Transverse colon (tissue), 4 donors: ENCODE data around the gene GRB14. TPM values are rescaled to one million over a fixed set of nuclear protein-coding genes. Genes with fewer than 3 reads are reported as not detected.

Source experiments
- DNase-seq: peaks from one replicate; pipeline ENCODE4 v3.0.0-alpha.2; 2019
- H3K27ac ChIP-seq, 4 donors: fragments of 200-600 bp; sonication (generic); 2 replicates each; pipeline ENCODE4 v1.5.1; 2016 to 2018; ENCODE audit warnings: inconsistent platforms in 4 of 4
- H3K27me3 ChIP-seq: fragments of 200-600 bp; sonication (generic); 2 replicates; pipeline ENCODE4 v1.5.1; 2017; ENCODE audit warnings: inconsistent platforms
- H3K36me3 ChIP-seq, 4 donors: fragments of 200-600 bp; sonication (generic); 2 replicates each; pipeline ENCODE4 v1.5.1; 2017 to 2019; ENCODE audit warnings: inconsistent platforms in 4 of 4
- H3K4me1 ChIP-seq, 4 donors: fragments of 200-600 bp; sonication (generic); 2 replicates each; pipeline ENCODE4 v1.5.1; 2017 to 2020; ENCODE audit warnings: inconsistent platforms in 4 of 4
- H3K4me3 ChIP-seq, 4 donors: fragments of 200-600 bp; sonication (generic); 1 replicate in 1 of 4; 2 replicates in 3 of 4; pipeline versions ENCODE4 v1.5.1 to v1.6.1; 2017 to 2019; ENCODE audit warnings: inconsistent platforms in 4 of 4
- H3K9me3 ChIP-seq, 2 donors: fragments of 200-600 bp; sonication (generic); 2 replicates each; pipeline ENCODE4 v1.5.1; 2017 to 2019; ENCODE audit warnings: inconsistent platforms in 2 of 2
- EP300 ChIP-seq: sonication (generic); formaldehyde crosslinking; IDR thresholded peaks from one replicate; pipeline ENCODE4 v1.6.1; 2017; ENCODE audit warnings: antibody characterized with exemption, low read depth
- POLR2A ChIP-seq: fragments of 450-650 bp; IDR thresholded peaks from one replicate; pipeline ENCODE4 v1.6.1; 2016; ENCODE audit warnings: antibody characterized with exemption, mild to moderate bottlenecking, moderate library complexity
- POLR2AphosphoS5 ChIP-seq, 3 donors: sonication (generic); formaldehyde crosslinking; IDR thresholded peaks; one replicate each; pipeline ENCODE4 v1.6.1; 2016; ENCODE audit warnings: antibody characterized with exemption in 3 of 3
- WGBS, 2 donors: methylation state at CpG; one replicate each; pipeline ENCODE4 v1.1.5; 2018; ENCODE audit warnings: low coverage in 1 of 2; 5-methylcytosine and 5-hydroxymethylcytosine counted together
- in situ Hi-C, 4 donors: fragments of 200-750 bp; cut with MboI; loops; one replicate each; pipeline versions ENCODE4 v1.15.0 to v1.15.1; 2017; ENCODE audit warnings: low sequenced_read_pairs in 3 of 4, low pct_ligation_motif_present in 1 of 4, low pct_unique_long_range_greater_than_20kb in 1 of 4
- intact Hi-C: fragments of 100-400 bp; cut with DNase I; formaldehyde crosslinking; loops from one replicate; pipeline ENCODE4 v1.15.1; 2023; ENCODE audit warnings: low total_unique reads
- total RNA-seq, 4 donors: library from RNA; depleted of rRNA; stranded (reverse); fragments of >200 nt; gene quantifications; one replicate each; pipeline ENCODE4 v1.1.0, GENCODE V29; 2016
- TF ChIP-seq, protein P1 (sequence below), 5 experiments: fragments of 200-600 bp in 3 of 5; fragments of 450-650 bp in 2 of 5; sonication (generic) in 3 of 5; IDR thresholded peaks; 1 replicate in 2 of 5; 2 replicates in 3 of 5; pipeline ENCODE4 v1.5.1; 2016 to 2017; ENCODE audit warnings: antibody characterized with exemption in 5 of 5, inconsistent platforms in 3 of 5, mild to moderate bottlenecking in 2 of 5, moderate library complexity in 1 of 5

Gene GRB14
- total RNA-seq, 4 donors from 2014 or later = 2.5 to 3.4 TPM; not detected in 2

DNA sequence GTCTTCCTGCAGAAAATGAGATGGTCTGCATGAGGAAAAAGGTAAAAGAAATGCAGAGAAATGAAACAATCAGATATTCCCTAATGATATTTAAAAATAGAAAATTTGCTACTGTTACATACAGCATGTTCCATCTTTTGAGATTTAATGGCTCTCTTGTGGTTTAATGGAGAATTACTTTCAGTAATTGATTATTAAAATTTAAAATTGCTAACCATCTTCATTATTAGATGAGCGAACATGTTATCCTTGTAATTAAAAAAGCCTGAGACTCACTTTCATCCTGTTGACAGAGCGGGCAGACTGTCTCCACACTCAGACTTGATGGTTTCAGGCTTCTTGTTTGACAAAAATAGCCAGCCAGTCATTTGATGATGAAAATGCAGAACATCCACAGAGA is 171.0 kb downstream of the GRB14 start:
- TF ChIP-seq, protein P1, sequence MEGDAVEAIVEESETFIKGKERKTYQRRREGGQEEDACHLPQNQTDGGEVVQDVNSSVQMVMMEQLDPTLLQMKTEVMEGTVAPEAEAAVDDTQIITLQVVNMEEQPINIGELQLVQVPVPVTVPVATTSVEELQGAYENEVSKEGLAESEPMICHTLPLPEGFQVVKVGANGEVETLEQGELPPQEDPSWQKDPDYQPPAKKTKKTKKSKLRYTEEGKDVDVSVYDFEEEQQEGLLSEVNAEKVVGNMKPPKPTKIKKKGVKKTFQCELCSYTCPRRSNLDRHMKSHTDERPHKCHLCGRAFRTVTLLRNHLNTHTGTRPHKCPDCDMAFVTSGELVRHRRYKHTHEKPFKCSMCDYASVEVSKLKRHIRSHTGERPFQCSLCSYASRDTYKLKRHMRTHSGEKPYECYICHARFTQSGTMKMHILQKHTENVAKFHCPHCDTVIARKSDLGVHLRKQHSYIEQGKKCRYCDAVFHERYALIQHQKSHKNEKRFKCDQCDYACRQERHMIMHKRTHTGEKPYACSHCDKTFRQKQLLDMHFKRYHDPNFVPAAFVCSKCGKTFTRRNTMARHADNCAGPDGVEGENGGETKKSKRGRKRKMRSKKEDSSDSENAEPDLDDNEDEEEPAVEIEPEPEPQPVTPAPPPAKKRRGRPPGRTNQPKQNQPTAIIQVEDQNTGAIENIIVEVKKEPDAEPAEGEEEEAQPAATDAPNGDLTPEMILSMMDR (IDR thresholded peaks at IDR 0.05) = no peak
- TF ChIP-seq POLR2AphosphoS5 (IDR thresholded peaks at IDR 0.05) = no peak
- no peak for TF ChIP-seq EP300
- no peak for TF ChIP-seq POLR2A
- no peak overlapping the region for H3K4me3 ChIP-seq
- no peak overlapping the region for H3K27ac ChIP-seq
- H3K27me3 ChIP-seq = no peaks in the 10 kb centered on the region
- intact Hi-C loops = no loop called here
- in situ Hi-C loops = no loop called here
- H3K4me1 ChIP-seq = no peaks in the 10 kb centered on the region
- DNase-seq = no peak
- H3K36me3 ChIP-seq = no peaks in the 10 kb centered on the region
- WGBS, 2 donors = 92 to 100% methylated on average over 2 of the region's 2 CpGs
- H3K9me3 ChIP-seq = no peaks in the 10 kb centered on the region

DNA sequence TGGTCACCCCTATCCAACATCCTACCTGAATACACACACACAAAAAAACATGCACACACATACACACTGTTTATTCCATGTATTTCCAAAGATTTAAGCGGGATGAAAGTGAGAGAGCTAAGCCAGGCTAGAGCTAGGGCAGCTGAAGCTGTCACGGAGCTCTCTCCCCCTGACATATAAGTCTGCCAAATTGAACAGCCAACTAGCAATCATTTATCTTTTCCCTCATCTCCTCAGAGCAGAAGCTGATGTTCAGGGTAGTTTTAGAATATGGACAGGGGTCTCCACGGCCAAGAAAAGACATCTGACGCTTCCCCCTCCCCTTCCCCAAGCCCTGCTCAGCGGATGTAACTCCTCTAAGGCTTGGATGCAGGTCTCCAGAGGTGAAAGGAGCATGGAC is 171.6 kb downstream of the GRB14 start:
- no peaks in the 10 kb centered on the region for H3K27me3 ChIP-seq
- TF ChIP-seq EP300 = no peak
- no peak for TF ChIP-seq POLR2AphosphoS5 (IDR thresholded peaks at IDR 0.05)
- TF ChIP-seq, protein P1 (IDR thresholded peaks at IDR 0.05) = no peak
- TF ChIP-seq POLR2A = no peak
- in situ Hi-C loops (loop anchor here in 1 of 4 donors (25.0 kb wide), 1 partner anchor 1112 kb away; no protein-coding TSS in a partner anchor), intact Hi-C loops (no loop called here)
- no peaks in the 10 kb centered on the region for H3K4me1 ChIP-seq
- WGBS, 2 donors = 75 to 82% methylated on average over 2 to 5 of the region's 5 CpGs
- DNase-seq = no peak
- no peaks in the 10 kb centered on the region for H3K36me3 ChIP-seq
- no peak overlapping the region for H3K4me3 ChIP-seq
- H3K9me3 ChIP-seq = no peaks in the 10 kb centered on the region
- no peak overlapping the region for H3K27ac ChIP-seq

DNA sequence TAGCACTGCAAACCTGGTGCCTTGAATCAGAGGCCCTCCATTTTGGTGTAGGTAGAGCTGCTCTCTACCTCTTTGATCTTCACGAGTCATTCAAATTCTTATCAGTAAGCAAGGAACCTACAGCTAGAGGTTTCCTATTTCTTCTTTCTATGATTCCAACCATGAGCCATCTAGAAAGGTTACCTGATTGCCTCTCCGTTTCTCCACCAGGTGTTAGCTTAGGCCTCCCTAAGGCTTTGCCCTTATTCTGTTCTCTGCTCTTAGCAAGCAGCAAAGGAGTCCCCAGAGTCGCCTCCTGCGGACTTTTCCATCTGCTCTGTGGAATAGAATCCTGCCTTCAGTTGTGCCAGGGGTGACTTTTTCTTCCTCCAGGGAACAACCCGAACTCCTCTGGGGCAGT is 173.6 kb downstream of the GRB14 start:
- H3K4me1 ChIP-seq = no peaks in the 10 kb centered on the region
- in situ Hi-C loops = loop anchor here in 1 of 4 donors (25.0 kb wide), 1 partner anchor 1110 kb away; no protein-coding TSS in a partner anchor
- TF ChIP-seq, protein P1 (IDR thresholded peaks at IDR 0.05) = no peak
- TF ChIP-seq EP300 = no peak
- TF ChIP-seq POLR2AphosphoS5 (IDR thresholded peaks at IDR 0.05) = no peak
- TF ChIP-seq POLR2A = no peak
- no peak overlapping the region for H3K27ac ChIP-seq
- no peak for DNase-seq
- H3K4me3 ChIP-seq = no peak overlapping the region
- no peaks in the 10 kb centered on the region for H3K27me3 ChIP-seq
- H3K9me3 ChIP-seq = no peaks in the 10 kb centered on the region
- WGBS, 2 donors = 69 to 83% methylated on average over 4 to 5 of the region's 5 CpGs
- intact Hi-C loops = no loop called here
- no peaks in the 10 kb centered on the region for H3K36me3 ChIP-seq

Other genes starting within 250 kb of the GRB14 start
- 100 to 1,000 TPM in 1 of 4 donors, 10 to 100 TPM in 3; 21.7 to 129 (median 30.7) TPM for gene COBLL1, start 220.3 kb upstream of the GRB14 start, total RNA-seq